Measurements from ENCODE around the gene DDX10. TPM values are rescaled to one million over a fixed set of nuclear protein-coding genes. Genes with fewer than 3 reads are reported as not detected.

The DDX10 gene
- total RNA-seq, 2 donors from 2014 or later: 12.6 to 17.6 TPM

GRCh38 chr11:108882211-108882831, 217.5 kb downstream of the DDX10 start:
- intact Hi-C loops (cut with DNase I): no loop called here
- Histone ChIP-seq H3K36me3 (no peaks in the 10 kb centered on the region), H3K4me1 (no peaks in the 10 kb centered on the region), H3K4me3 (no peak overlapping the region), H3K27me3 (no peaks in the 10 kb centered on the region), H3K27ac (no peak overlapping the region), H3K9me3 (no peaks in the 10 kb centered on the region), H3K9ac (ENCODE audit: low read depth in 2 of 2, low read length in 2 of 2) (no peak overlapping the region)
- TF ChIP-seq, protein P1, sequence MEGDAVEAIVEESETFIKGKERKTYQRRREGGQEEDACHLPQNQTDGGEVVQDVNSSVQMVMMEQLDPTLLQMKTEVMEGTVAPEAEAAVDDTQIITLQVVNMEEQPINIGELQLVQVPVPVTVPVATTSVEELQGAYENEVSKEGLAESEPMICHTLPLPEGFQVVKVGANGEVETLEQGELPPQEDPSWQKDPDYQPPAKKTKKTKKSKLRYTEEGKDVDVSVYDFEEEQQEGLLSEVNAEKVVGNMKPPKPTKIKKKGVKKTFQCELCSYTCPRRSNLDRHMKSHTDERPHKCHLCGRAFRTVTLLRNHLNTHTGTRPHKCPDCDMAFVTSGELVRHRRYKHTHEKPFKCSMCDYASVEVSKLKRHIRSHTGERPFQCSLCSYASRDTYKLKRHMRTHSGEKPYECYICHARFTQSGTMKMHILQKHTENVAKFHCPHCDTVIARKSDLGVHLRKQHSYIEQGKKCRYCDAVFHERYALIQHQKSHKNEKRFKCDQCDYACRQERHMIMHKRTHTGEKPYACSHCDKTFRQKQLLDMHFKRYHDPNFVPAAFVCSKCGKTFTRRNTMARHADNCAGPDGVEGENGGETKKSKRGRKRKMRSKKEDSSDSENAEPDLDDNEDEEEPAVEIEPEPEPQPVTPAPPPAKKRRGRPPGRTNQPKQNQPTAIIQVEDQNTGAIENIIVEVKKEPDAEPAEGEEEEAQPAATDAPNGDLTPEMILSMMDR (IDR thresholded peaks at IDR 0.05): no peak
- DNase-seq: no peak

DNA sequence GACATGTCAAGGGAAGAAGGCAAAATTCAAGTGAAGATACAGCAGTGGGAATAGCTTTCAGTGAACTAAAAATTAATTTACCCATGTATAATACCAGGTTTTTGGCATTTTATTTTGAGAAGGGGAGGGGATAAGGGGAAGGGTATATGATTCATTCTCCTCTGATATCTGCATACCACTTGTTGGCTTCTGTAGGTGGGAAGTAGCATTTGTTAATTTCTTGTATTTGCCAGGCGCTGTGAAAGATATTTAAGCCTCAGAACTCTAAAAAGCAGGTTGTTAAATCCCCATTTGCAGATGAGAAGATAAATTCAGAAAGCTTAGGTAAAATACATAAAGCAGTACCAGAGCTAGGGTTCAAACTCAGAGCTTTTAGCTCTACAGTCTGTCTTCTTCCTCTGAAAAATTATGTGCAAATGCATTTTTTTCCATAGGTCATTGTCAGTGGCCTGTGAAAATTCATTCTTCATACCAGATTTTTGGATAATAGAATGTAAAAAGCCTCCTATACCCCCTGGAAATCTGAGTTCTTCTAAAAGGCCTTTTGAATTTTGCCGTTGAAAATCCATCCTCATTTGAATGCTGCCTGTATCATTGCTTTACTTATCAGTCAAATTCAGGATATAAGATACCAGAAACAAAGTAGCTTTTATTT, 221.3 kb downstream of the DDX10 start:
- TF ChIP-seq, protein P1 (IDR thresholded peaks at IDR 0.05): no peak
- Histone ChIP-seq H3K4me3 (no peak overlapping the region), H3K4me1 (no peaks in the 10 kb centered on the region), H3K27me3 (no peaks in the 10 kb centered on the region), H3K27ac (no peak overlapping the region), H3K36me3 (no peaks in the 10 kb centered on the region), H3K9ac (ENCODE audit: low read depth in 2 of 2, low read length in 2 of 2) (no peak overlapping the region), H3K9me3 (no peaks in the 10 kb centered on the region)
- intact Hi-C loops (cut with DNase I): no loop called here
- no peak for DNase-seq

GRCh38 chr11:108886660-108887009, 221.8 kb downstream of the DDX10 start:
- Histone ChIP-seq H3K4me3 (no peak overlapping the region), H3K9me3 (no peaks in the 10 kb centered on the region), H3K27me3 (no peaks in the 10 kb centered on the region), H3K27ac (no peak overlapping the region), H3K4me1 (no peaks in the 10 kb centered on the region), H3K36me3 (no peaks in the 10 kb centered on the region), H3K9ac (ENCODE audit: low read depth in 2 of 2, low read length in 2 of 2) (no peak overlapping the region)
- no peak for DNase-seq
- TF ChIP-seq, protein P1 (IDR thresholded peaks at IDR 0.05): no peak
- intact Hi-C loops (cut with DNase I): no loop called here

DNA sequence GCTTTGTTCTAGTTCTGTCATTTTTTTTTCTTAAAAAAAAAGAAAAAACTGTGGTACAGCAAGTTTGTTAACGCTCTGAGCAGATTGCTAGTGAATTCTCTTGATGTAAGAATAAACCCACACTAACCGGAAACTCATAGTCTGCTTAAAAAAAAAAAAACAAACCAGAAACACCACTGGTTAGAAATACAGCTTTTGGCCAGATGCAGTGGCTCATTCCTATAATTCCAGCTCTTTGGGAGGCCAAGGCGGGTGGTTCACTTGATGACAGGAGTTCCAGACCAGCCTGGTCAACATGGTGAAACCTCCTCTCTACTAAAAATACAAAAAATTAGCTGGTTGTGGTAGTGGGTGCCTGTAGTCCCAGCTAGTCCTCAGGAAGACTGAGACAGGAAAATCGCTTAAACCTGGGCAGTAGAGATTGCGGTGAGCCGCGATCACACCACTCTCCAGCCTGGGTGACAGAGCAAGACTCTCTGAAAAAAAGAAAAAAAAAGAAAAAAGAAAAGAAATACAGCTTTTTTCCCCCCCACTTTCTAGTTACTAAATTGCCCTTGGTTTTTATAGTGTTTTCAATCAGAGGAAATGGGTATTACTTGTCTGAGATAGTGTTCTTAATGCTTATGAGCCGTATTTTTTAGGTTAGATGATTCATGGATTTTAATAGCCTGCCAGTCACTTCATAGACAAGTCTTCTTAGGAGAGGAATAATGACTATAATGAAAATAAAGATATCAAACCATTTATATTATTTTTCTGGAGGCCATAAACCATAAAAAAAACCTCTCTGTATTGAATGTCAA, 222.8 kb downstream of the DDX10 start:
- H3K4me3 ChIP-seq: no peak overlapping the region
- H3K9ac ChIP-seq (ENCODE audit: low read depth in 2 of 2, low read length in 2 of 2): no peak overlapping the region
- no peaks in the 10 kb centered on the region for H3K27me3 ChIP-seq
- TF ChIP-seq, protein P1 (IDR thresholded peaks at IDR 0.05): no peak
- no peak for DNase-seq
- no peak overlapping the region for H3K27ac ChIP-seq
- no peaks in the 10 kb centered on the region for H3K36me3 ChIP-seq
- H3K4me1 ChIP-seq: no peaks in the 10 kb centered on the region
- intact Hi-C loops (cut with DNase I): no loop called here
- no peaks in the 10 kb centered on the region for H3K9me3 ChIP-seq

GRCh38 chr11:108890482-108891105, 225.7 kb downstream of the DDX10 start:
- H3K4me1 ChIP-seq: no peaks in the 10 kb centered on the region
- TF ChIP-seq, protein P1 (IDR thresholded peaks at IDR 0.05): no peak
- H3K9ac ChIP-seq (ENCODE audit: low read depth in 2 of 2, low read length in 2 of 2): no peak overlapping the region
- no peak for DNase-seq
- no peaks in the 10 kb centered on the region for H3K27me3 ChIP-seq
- no peaks in the 10 kb centered on the region for H3K9me3 ChIP-seq
- no peak overlapping the region for H3K27ac ChIP-seq
- intact Hi-C loops (cut with DNase I): no loop called here
- H3K36me3 ChIP-seq: no peaks in the 10 kb centered on the region
- H3K4me3 ChIP-seq: no peak overlapping the region

Measured in colonic mucosa (tissue), 4 donors.